HG03159 (cell line): ENCODE measurements around the gene LAYN.

Experiments used
- ATAC-seq: cut with Tn5 transposase; IDR thresholded peaks from one replicate; pipeline ENCODE4 v1.9.1; 2021; ENCODE audit warnings: mild to moderate bottlenecking, moderate library complexity; ENCODE audit not compliant: unreplicated experiment

The LAYN gene

GRCh38 chr11:111540114-111540936 lies at the start of gene LAYN:
Gene LAYN, plus strand, starts transcription at chr11:111540720. Its CDS starts 124 bp downstream, at chr11:111540844.
- ATAC-seq: no peak

- no peak for ATAC-seq
Observed at GRCh38 chr11:111494040-111494439, 46.5 kb upstream of the LAYN start.

GRCh38 chr11:111499483-111499882 lies 41.0 kb upstream of the LAYN start:
- no peak for ATAC-seq

GRCh38 chr11:111500481-111500880 lies 40.0 kb upstream of the LAYN start:
- no peak for ATAC-seq

GRCh38 chr11:111502611-111503010 lies 37.9 kb upstream of the LAYN start:
- ATAC-seq: no peak

- ATAC-seq: no peak
Observed at GRCh38 chr11:111510311-111510710, 30.2 kb upstream of the LAYN start.

GRCh38 chr11:111512296-111513239 lies 28.0 kb upstream of the LAYN start, which contains the start of gene BTG4:
Gene BTG4, minus strand, starts transcription at chr11:111512386. Its CDS starts 13,610 bp downstream, at chr11:111498776.
- ATAC-seq: no peak

GRCh38 chr11:111513240-111513605 lies 27.3 kb upstream of the LAYN start:
- no peak for ATAC-seq

GRCh38 chr11:111514216-111515031 lies 26.1 kb upstream of the LAYN start, which contains the start of gene HOATZ:
Gene HOATZ, plus strand, starts transcription at chr11:111514778. Its CDS starts 7 bp downstream, at chr11:111514785.
- ATAC-seq: no peak

GRCh38 chr11:111515591-111515990 lies 24.9 kb upstream of the LAYN start:
- no peak for ATAC-seq

- no peak for ATAC-seq
Observed at GRCh38 chr11:111518668-111519067, 21.9 kb upstream of the LAYN start.

- no peak for ATAC-seq
Observed at GRCh38 chr11:111520560-111520959, 20.0 kb upstream of the LAYN start.

GRCh38 chr11:111521135-111521534 lies 19.4 kb upstream of the LAYN start:
- ATAC-seq: no peak

- ATAC-seq: no peak
Observed at GRCh38 chr11:111522426-111522825, 18.1 kb upstream of the LAYN start.

GRCh38 chr11:111523343-111523742 lies 17.2 kb upstream of the LAYN start:
- ATAC-seq: no peak

- no peak for ATAC-seq
Observed at GRCh38 chr11:111524056-111524455, 16.5 kb upstream of the LAYN start.

- no peak for ATAC-seq
Observed at GRCh38 chr11:111525456-111525855, 15.1 kb upstream of the LAYN start.

GRCh38 chr11:111526501-111526900 lies 14.0 kb upstream of the LAYN start:
- ATAC-seq: no peak

- ATAC-seq: no peak
Observed at GRCh38 chr11:111527279-111527678, 13.2 kb upstream of the LAYN start.

- ATAC-seq: no peak
Observed at GRCh38 chr11:111528557-111528956, 12.0 kb upstream of the LAYN start.

- no peak for ATAC-seq
Observed at GRCh38 chr11:111530091-111530490, 10.4 kb upstream of the LAYN start.
